SU-DHL-6 (cell line): ENCODE data around the gene LDLRAD3.

Source experiments
- H2AFZ ChIP-seq: fragments of 200-600 bp; sonication (generic); 2 replicates; pipeline ENCODE4 v1.6.1; 2014; ENCODE audit warnings: low read depth, mild to moderate bottlenecking, moderate library complexity, mixed read lengths, antibody characterized with exemption, low read length; ENCODE audit not compliant: severe bottlenecking
- H3F3A ChIP-seq: fragments of 200-600 bp; shearing (Covaris generic); 2 replicates; pipeline ENCODE4 v1.6.0; 2016; ENCODE audit warnings: antibody characterized with exemption, mild to moderate bottlenecking; ENCODE audit not compliant: insufficient read depth
- H3K27ac ChIP-seq: fragments of 200-600 bp; sonication (generic); 2 replicates; pipeline ENCODE4 v1.5.1; 2016; ENCODE audit warnings: low read depth, mild to moderate bottlenecking, low read length, moderate library complexity, mixed read lengths
- H3K27me3 ChIP-seq: fragments of 200-600 bp; sonication (generic), shearing (Covaris generic); 2 replicates; pipeline ENCODE4 v1.6.0; 2014; ENCODE audit warnings: mild to moderate bottlenecking, low read length
- H3K36me3 ChIP-seq: fragments of 200-600 bp; sonication (generic); 2 replicates; pipeline ENCODE4 v1.6.1; 2014; ENCODE audit warnings: mild to moderate bottlenecking, low read length, mixed read lengths
- H3K4me2 ChIP-seq: fragments of 300-600, 200-600 bp; shearing (Covaris generic), sonication (generic); 2 replicates; pipeline ENCODE4 v1.6.0; 2014; ENCODE audit warnings: low read length, low read depth, mild to moderate bottlenecking; ENCODE audit not compliant: poor library complexity, severe bottlenecking
- H3K4me3 ChIP-seq: fragments of 200-600 bp; sonication (generic); 2 replicates; pipeline ENCODE4 v1.5.1; 2014; ENCODE audit warnings: antibody characterized with exemption, low read length, mild to moderate bottlenecking, mixed read lengths; ENCODE audit not compliant: insufficient read depth, poor library complexity, severe bottlenecking
- H3K79me2 ChIP-seq: fragments of 200-600 bp; sonication (generic); 2 replicates; pipeline ENCODE4 v1.6.1; 2014; ENCODE audit warnings: mild to moderate bottlenecking, low read length, moderate library complexity; ENCODE audit not compliant: insufficient read depth
- H3K9ac ChIP-seq: fragments of 200-600 bp; sonication (generic); 2 replicates; pipeline ENCODE4 v1.7.0; 2014; ENCODE audit warnings: mild to moderate bottlenecking, low read length
- H3K9me2 ChIP-seq: fragments of 200-600 bp; sonication (generic); replicated peaks from 2 replicates; pipeline ENCODE4 v1.6.1; 2014; ENCODE audit warnings: low read length; ENCODE audit not compliant: insufficient read depth
- H3K9me3 ChIP-seq: fragments of 200-600 bp; sonication (generic); 2 replicates; pipeline ENCODE4 v1.6.1; 2014; ENCODE audit warnings: low read length, mixed read lengths; ENCODE audit not compliant: insufficient read depth
- H4K20me1 ChIP-seq: fragments of 200-600 bp; sonication (generic); 2 replicates; pipeline ENCODE4 v1.6.1; 2014; ENCODE audit warnings: low read depth, mild to moderate bottlenecking, antibody characterized with exemption, low read length, moderate library complexity, mixed read lengths
- CTCF ChIP-seq: fragments of 200-600 bp; sonication (generic); IDR thresholded peaks from one replicate; pipeline ENCODE4 v1.5.1; 2017; ENCODE audit warnings: antibody characterized with exemption, mild to moderate bottlenecking, low read length, moderate library complexity; ENCODE audit not compliant: insufficient read depth, poor library complexity, severe bottlenecking
- EZH2phosphoT487 ChIP-seq: fragments of 200-600 bp; sonication (generic), shearing (Covaris generic); conservative IDR thresholded peaks from 2 replicates; pipeline ENCODE4 v1.6.1; 2018; ENCODE audit warnings: mild to moderate bottlenecking, antibody characterized with exemption, low read length, moderate library complexity, mixed read lengths

The LDLRAD3 gene

GRCh38 chr11:36009473-36009872, 65.6 kb downstream of the LDLRAD3 start:
- H3F3A ChIP-seq, result no peaks in the 10 kb centered on the region
- no peak overlapping the region for H3K9ac ChIP-seq
- TF ChIP-seq EZH2phosphoT487 (no peak), CTCF (no peak)
- no peak overlapping the region for H3K4me2 ChIP-seq
- H4K20me1 ChIP-seq, result no peaks in the 10 kb centered on the region
- no peaks in the 10 kb centered on the region for H3K27me3 ChIP-seq
- H2AFZ ChIP-seq, result no peak overlapping the region
- H3K9me3 ChIP-seq, result no peaks in the 10 kb centered on the region
- no peak overlapping the region for H3K4me3 ChIP-seq
- H3K79me2 ChIP-seq, result no peaks in the 10 kb centered on the region
- H3K36me3 ChIP-seq, result no peaks in the 10 kb centered on the region
- no peak overlapping the region for H3K27ac ChIP-seq
- no peaks in the 10 kb centered on the region for H3K9me2 ChIP-seq

- no peak overlapping the region for H2AFZ ChIP-seq
- H3K36me3 ChIP-seq, result no peaks in the 10 kb centered on the region
- no peaks in the 10 kb centered on the region for H4K20me1 ChIP-seq
- no peaks in the 10 kb centered on the region for H3K79me2 ChIP-seq
- no peaks in the 10 kb centered on the region for H3K27me3 ChIP-seq
- H3K27ac ChIP-seq, result no peak overlapping the region
- no peaks in the 10 kb centered on the region for H3K9me2 ChIP-seq
- TF ChIP-seq CTCF (no peak), EZH2phosphoT487 (no peak)
- H3K4me3 ChIP-seq, result no peak overlapping the region
- no peak overlapping the region for H3K4me2 ChIP-seq
- H3K9ac ChIP-seq, result no peak overlapping the region
- no peaks in the 10 kb centered on the region for H3F3A ChIP-seq
- no peaks in the 10 kb centered on the region for H3K9me3 ChIP-seq
These were observed 66.3 kb downstream of the LDLRAD3 start for GRCh38 chr11:36010010-36010740.

- no peak overlapping the region for H3K4me2 ChIP-seq
These were observed 67.7 kb downstream of the LDLRAD3 start for GRCh38 chr11:36011574-36011973.

More at GRCh38 chr11:36011574-36011973, 67.7 kb downstream of the LDLRAD3 start:
- Histone ChIP-seq H3F3A (no peaks in the 10 kb centered on the region), H3K27ac (no peak overlapping the region), H4K20me1 (no peaks in the 10 kb centered on the region), H3K4me3 (no peak overlapping the region), H3K27me3 (no peaks in the 10 kb centered on the region), H3K9me3 (no peaks in the 10 kb centered on the region), H3K9ac (no peak overlapping the region), H3K79me2 (no peaks in the 10 kb centered on the region), H3K9me2 (no peaks in the 10 kb centered on the region), H2AFZ (no peak overlapping the region), H3K36me3 (no peaks in the 10 kb centered on the region)
- TF ChIP-seq EZH2phosphoT487 (no peak), CTCF (no peak)
